Stimulated activated CD4-positive, alpha-beta T cell treated with anti-CD3 and anti-CD28 coated beads, Interleukin-1b, Interleukin-23, amount 100 ng/mL, for 1 hour (primary cell): ENCODE measurements around the gene TRIM9.

ENCODE experiments used
- DNase-seq, 2 donors: peaks; one replicate each; pipeline ENCODE4 v3.0.0-alpha.2; 2020; ENCODE audit warnings: low read depth in 2 of 2

The TRIM9 gene

GRCh38 chr14:51094901-51095853 lies at the start of gene TRIM9:
TSS of gene TRIM9 (minus strand) at chr14:51095105. CDS start at chr14:51094939, 166 bp downstream.
- DNase-seq: peak; percentile 68 to 81

GRCh38 chr14:51140856-51141255 lies 46.0 kb upstream of the TRIM9 start:
- DNase-seq: no peak

GRCh38 chr14:51140338-51140737 lies 45.4 kb upstream of the TRIM9 start:
- no peak for DNase-seq

GRCh38 chr14:51139121-51139681 lies 44.3 kb upstream of the TRIM9 start:
- DNase-seq: no peak

- no peak for DNase-seq
Measured at GRCh38 chr14:51138404-51139103, 43.6 kb upstream of the TRIM9 start.

- DNase-seq: no peak
Measured at GRCh38 chr14:51131516-51131915, 36.6 kb upstream of the TRIM9 start.

GRCh38 chr14:51129130-51129529 lies 34.2 kb upstream of the TRIM9 start:
- DNase-seq: no peak

GRCh38 chr14:51124029-51124428 lies 29.1 kb upstream of the TRIM9 start:
- no peak for DNase-seq

GRCh38 chr14:51121096-51121495 lies 26.2 kb upstream of the TRIM9 start:
- no peak for DNase-seq

- DNase-seq: no peak
Measured at GRCh38 chr14:51119411-51120051, 24.6 kb upstream of the TRIM9 start.

- no peak for DNase-seq
Measured at GRCh38 chr14:51118993-51119392, 24.1 kb upstream of the TRIM9 start.

- DNase-seq: no peak
Measured at GRCh38 chr14:51117593-51117992, 22.7 kb upstream of the TRIM9 start.

GRCh38 chr14:51116682-51117081 lies 21.8 kb upstream of the TRIM9 start:
- no peak for DNase-seq

GRCh38 chr14:51109651-51110050 lies 14.7 kb upstream of the TRIM9 start:
- DNase-seq: no peak

- no peak for DNase-seq
Measured at GRCh38 chr14:51107801-51108200, 12.9 kb upstream of the TRIM9 start.

- DNase-seq: no peak
Measured at GRCh38 chr14:51104467-51104866, 9.6 kb upstream of the TRIM9 start.

GRCh38 chr14:51097287-51097686 lies 2.4 kb upstream of the TRIM9 start:
- DNase-seq: no peak

GRCh38 chr14:51096870-51097269 lies 2.0 kb upstream of the TRIM9 start:
- no peak for DNase-seq

GRCh38 chr14:51095854-51096823 lies 1.2 kb upstream of the TRIM9 start:
- DNase-seq: no peak

GRCh38 chr14:51094282-51094821 lies 553 bp downstream of the TRIM9 start:
- no peak for DNase-seq
